Measurements from ENCODE around the gene OTUD7B. TPM values are rescaled to one million over a fixed set of nuclear protein-coding genes. Genes with fewer than 3 reads are reported as not detected.

OTUD7B gene
- total RNA-seq, 1 donor, result 1.5 TPM

GRCh38 chr1:150015651-150016131 is 5.2 kb upstream of the OTUD7B start:
- peaks cover 3% of the 10 kb centered on the region for H3K4me1 ChIP-seq (ENCODE audit: insufficient read depth, low read length)

GRCh38 chr1:150012611-150013010 is 2.1 kb upstream of the OTUD7B start:
- Histone ChIP-seq H3K4me1 (ENCODE audit: insufficient read depth, low read length) (peaks cover 19% of the 10 kb centered on the region), H3K4me3 (ENCODE audit: low read length) (no peak overlapping the region), H3K27me3 (ENCODE audit: insufficient read depth, low read length) (peaks cover 88% of the 10 kb centered on the region), H3K9me3 (ENCODE audit: low read depth, low read length) (no peaks in the 10 kb centered on the region)

More at GRCh38 chr1:150015651-150016131, 5.2 kb upstream of the OTUD7B start:
- Histone ChIP-seq H3K4me3 (ENCODE audit: low read length) (no peak overlapping the region), H3K27me3 (ENCODE audit: insufficient read depth, low read length) (peaks cover 85% of the 10 kb centered on the region), H3K9me3 (ENCODE audit: low read depth, low read length) (no peaks in the 10 kb centered on the region)

- Histone ChIP-seq H3K27me3 (ENCODE audit: insufficient read depth, low read length) (peaks cover 91% of the 10 kb centered on the region), H3K9me3 (ENCODE audit: low read depth, low read length) (no peaks in the 10 kb centered on the region), H3K4me1 (ENCODE audit: insufficient read depth, low read length) (peaks cover 19% of the 10 kb centered on the region), H3K4me3 (ENCODE audit: low read length) (peak overlapping the region; percentile 66)
Measured at GRCh38 chr1:150009604-150010392, 728 bp downstream of the OTUD7B start.

GRCh38 chr1:150008699-150009098 is 1.8 kb downstream of the OTUD7B start:
- H3K4me1 ChIP-seq (ENCODE audit: insufficient read depth, low read length), result peaks cover 19% of the 10 kb centered on the region
- peaks cover 92% of the 10 kb centered on the region for H3K27me3 ChIP-seq (ENCODE audit: insufficient read depth, low read length)
- H3K4me3 ChIP-seq (ENCODE audit: low read length), result no peak overlapping the region
- no peaks in the 10 kb centered on the region for H3K9me3 ChIP-seq (ENCODE audit: low read depth, low read length)

- Histone ChIP-seq H3K4me3 (ENCODE audit: low read length) (no peak overlapping the region), H3K9me3 (ENCODE audit: low read depth, low read length) (no peaks in the 10 kb centered on the region), H3K27me3 (ENCODE audit: insufficient read depth, low read length) (peaks cover 90% of the 10 kb centered on the region), H3K4me1 (ENCODE audit: insufficient read depth, low read length) (peaks cover 19% of the 10 kb centered on the region)
Measured at GRCh38 chr1:150006881-150007421, 3.6 kb downstream of the OTUD7B start.

GRCh38 chr1:150005606-150006005 is 4.9 kb downstream of the OTUD7B start:
- H3K4me1 ChIP-seq (ENCODE audit: insufficient read depth, low read length), result peaks cover 15% of the 10 kb centered on the region
- H3K27me3 ChIP-seq (ENCODE audit: insufficient read depth, low read length), result peaks cover 90% of the 10 kb centered on the region

GRCh38 chr1:150003801-150004200 is 6.7 kb downstream of the OTUD7B start:
- Histone ChIP-seq H3K4me1 (ENCODE audit: insufficient read depth, low read length) (no peaks in the 10 kb centered on the region), H3K9me3 (ENCODE audit: low read depth, low read length) (no peaks in the 10 kb centered on the region), H3K4me3 (ENCODE audit: low read length) (no peak overlapping the region), H3K27me3 (ENCODE audit: insufficient read depth, low read length) (peaks cover 91% of the 10 kb centered on the region)

More at GRCh38 chr1:150005606-150006005, 4.9 kb downstream of the OTUD7B start:
- H3K4me3 ChIP-seq (ENCODE audit: low read length), result no peak overlapping the region
- H3K9me3 ChIP-seq (ENCODE audit: low read depth, low read length), result no peaks in the 10 kb centered on the region

GRCh38 chr1:150002217-150002616 is 8.3 kb downstream of the OTUD7B start:
- Histone ChIP-seq H3K4me3 (ENCODE audit: low read length) (no peak overlapping the region), H3K27me3 (ENCODE audit: insufficient read depth, low read length) (peaks cover 85% of the 10 kb centered on the region), H3K4me1 (ENCODE audit: insufficient read depth, low read length) (peaks cover 11% of the 10 kb centered on the region), H3K9me3 (ENCODE audit: low read depth, low read length) (no peaks in the 10 kb centered on the region)

- H3K9me3 ChIP-seq (ENCODE audit: low read depth, low read length), result no peaks in the 10 kb centered on the region
- H3K4me3 ChIP-seq (ENCODE audit: low read length), result no peak overlapping the region
- H3K27me3 ChIP-seq (ENCODE audit: insufficient read depth, low read length), result peaks cover 85% of the 10 kb centered on the region
- H3K4me1 ChIP-seq (ENCODE audit: insufficient read depth, low read length), result peaks cover 18% of the 10 kb centered on the region
Measured at GRCh38 chr1:150001415-150001814, 9.1 kb downstream of the OTUD7B start.

- no peaks in the 10 kb centered on the region for H3K9me3 ChIP-seq (ENCODE audit: low read depth, low read length)
- peaks cover 94% of the 10 kb centered on the region for H3K27me3 ChIP-seq (ENCODE audit: insufficient read depth, low read length)
- H3K4me3 ChIP-seq (ENCODE audit: low read length), result no peak overlapping the region
- H3K4me1 ChIP-seq (ENCODE audit: insufficient read depth, low read length), result peaks cover 18% of the 10 kb centered on the region
Measured at GRCh38 chr1:149997585-149998262, 12.8 kb downstream of the OTUD7B start.

- H3K4me1 ChIP-seq (ENCODE audit: insufficient read depth, low read length), result peaks cover 18% of the 10 kb centered on the region
- H3K27me3 ChIP-seq (ENCODE audit: insufficient read depth, low read length), result peaks cover 94% of the 10 kb centered on the region
- no peak overlapping the region for H3K4me3 ChIP-seq (ENCODE audit: low read length)
- no peaks in the 10 kb centered on the region for H3K9me3 ChIP-seq (ENCODE audit: low read depth, low read length)
Measured at GRCh38 chr1:149995927-149996326, 14.6 kb downstream of the OTUD7B start.

GRCh38 chr1:149993764-149994163 is 16.8 kb downstream of the OTUD7B start:
- no peaks in the 10 kb centered on the region for H3K9me3 ChIP-seq (ENCODE audit: low read depth, low read length)
- H3K4me3 ChIP-seq (ENCODE audit: low read length), result no peak overlapping the region
- peaks cover 90% of the 10 kb centered on the region for H3K27me3 ChIP-seq (ENCODE audit: insufficient read depth, low read length)
- H3K4me1 ChIP-seq (ENCODE audit: insufficient read depth, low read length), result peaks cover 18% of the 10 kb centered on the region

GRCh38 chr1:149993181-149993580 is 17.3 kb downstream of the OTUD7B start:
- Histone ChIP-seq H3K27me3 (ENCODE audit: insufficient read depth, low read length) (peaks cover 90% of the 10 kb centered on the region), H3K9me3 (ENCODE audit: low read depth, low read length) (no peaks in the 10 kb centered on the region), H3K4me1 (ENCODE audit: insufficient read depth, low read length) (peaks cover 16% of the 10 kb centered on the region), H3K4me3 (ENCODE audit: low read length) (no peak overlapping the region)

- no peak overlapping the region for H3K4me3 ChIP-seq (ENCODE audit: low read length)
- H3K4me1 ChIP-seq (ENCODE audit: insufficient read depth, low read length), result no peaks in the 10 kb centered on the region
- H3K27me3 ChIP-seq (ENCODE audit: insufficient read depth, low read length), result peaks cover 93% of the 10 kb centered on the region
- H3K9me3 ChIP-seq (ENCODE audit: low read depth, low read length), result no peaks in the 10 kb centered on the region
Measured at GRCh38 chr1:149987297-149987595, 23.3 kb downstream of the OTUD7B start.

- H3K9me3 ChIP-seq (ENCODE audit: low read depth, low read length), result no peaks in the 10 kb centered on the region
- no peak overlapping the region for H3K4me3 ChIP-seq (ENCODE audit: low read length)
- no peaks in the 10 kb centered on the region for H3K4me1 ChIP-seq (ENCODE audit: insufficient read depth, low read length)
- peaks cover 89% of the 10 kb centered on the region for H3K27me3 ChIP-seq (ENCODE audit: insufficient read depth, low read length)
Measured at GRCh38 chr1:149986486-149987296, 23.8 kb downstream of the OTUD7B start.
